ENCODE measurements around the gene TFF1. TPM values are rescaled to one million over a fixed set of nuclear protein-coding genes. Genes with fewer than 3 reads are reported as not detected.

Gene TFF1
- total RNA-seq, 1 donor from 2014 or later: not detected

- Mint-ChIP-seq H3K9me3 (no peaks in the 10 kb centered on the region), H3K4me1 (no peaks in the 10 kb centered on the region), H3K27me3 (peaks cover 24% of the 10 kb centered on the region), H3K36me3 (ENCODE audit: low read depth) (no peaks in the 10 kb centered on the region), H3K4me3 (no peak overlapping the region), H3K27ac (no peak overlapping the region)
- no peak for DNase-seq
- ChIA-PET POLR2A (no interaction called here), CTCF (interaction anchor here (0.5 kb wide), 1 partner anchor 31 kb away, joined by 3 read pairs; no protein-coding TSS in a partner anchor)
- intact Hi-C loops (cut with micrococcal nuclease): no loop called here
- ATAC-seq (ENCODE audit: low read depth): no peak
- TF ChIP-seq, protein P1, sequence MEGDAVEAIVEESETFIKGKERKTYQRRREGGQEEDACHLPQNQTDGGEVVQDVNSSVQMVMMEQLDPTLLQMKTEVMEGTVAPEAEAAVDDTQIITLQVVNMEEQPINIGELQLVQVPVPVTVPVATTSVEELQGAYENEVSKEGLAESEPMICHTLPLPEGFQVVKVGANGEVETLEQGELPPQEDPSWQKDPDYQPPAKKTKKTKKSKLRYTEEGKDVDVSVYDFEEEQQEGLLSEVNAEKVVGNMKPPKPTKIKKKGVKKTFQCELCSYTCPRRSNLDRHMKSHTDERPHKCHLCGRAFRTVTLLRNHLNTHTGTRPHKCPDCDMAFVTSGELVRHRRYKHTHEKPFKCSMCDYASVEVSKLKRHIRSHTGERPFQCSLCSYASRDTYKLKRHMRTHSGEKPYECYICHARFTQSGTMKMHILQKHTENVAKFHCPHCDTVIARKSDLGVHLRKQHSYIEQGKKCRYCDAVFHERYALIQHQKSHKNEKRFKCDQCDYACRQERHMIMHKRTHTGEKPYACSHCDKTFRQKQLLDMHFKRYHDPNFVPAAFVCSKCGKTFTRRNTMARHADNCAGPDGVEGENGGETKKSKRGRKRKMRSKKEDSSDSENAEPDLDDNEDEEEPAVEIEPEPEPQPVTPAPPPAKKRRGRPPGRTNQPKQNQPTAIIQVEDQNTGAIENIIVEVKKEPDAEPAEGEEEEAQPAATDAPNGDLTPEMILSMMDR (IDR thresholded peaks at IDR 0.05): no peak
Observed at GRCh38 chr21:42367367-42368165, 1.2 kb upstream of the TFF1 start.

DNA sequence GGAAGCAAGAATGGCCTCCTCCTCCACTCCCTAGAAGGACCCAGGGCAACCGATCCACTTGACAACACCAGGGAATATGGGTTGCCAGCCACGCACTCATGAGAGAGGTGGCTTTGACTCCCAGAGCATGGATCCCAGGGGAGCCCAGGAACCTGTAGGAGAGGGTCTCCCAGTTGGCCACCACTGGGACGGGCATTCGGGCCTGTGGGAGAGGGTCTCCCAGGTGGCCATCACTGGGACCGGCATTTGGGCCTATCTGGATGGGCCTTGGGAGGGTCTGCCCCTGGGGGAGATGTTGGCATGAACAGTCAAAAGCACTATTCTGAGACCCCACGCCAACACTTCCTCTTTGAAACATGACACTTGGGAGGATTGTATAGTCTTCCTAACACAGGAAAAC, 565 bp downstream of the TFF1 start:
- intact Hi-C loops (cut with micrococcal nuclease): no loop called here
- no peaks in the 10 kb centered on the region for H3K9me3 Mint-ChIP-seq
- H3K36me3 Mint-ChIP-seq (ENCODE audit: low read depth): no peaks in the 10 kb centered on the region
- no peak overlapping the region for H3K4me3 Mint-ChIP-seq
- TF ChIP-seq, protein P1 (IDR thresholded peaks at IDR 0.05): no peak
- peaks cover 26% of the 10 kb centered on the region for H3K27me3 Mint-ChIP-seq
- POLR2A ChIA-PET: no interaction called here
- CTCF ChIA-PET: no interaction called here
- H3K4me1 Mint-ChIP-seq: peaks cover 2% of the 10 kb centered on the region
- DNase-seq (no peak), ATAC-seq (ENCODE audit: low read depth) (no peak)
- H3K27ac Mint-ChIP-seq: no peak overlapping the region

DNA sequence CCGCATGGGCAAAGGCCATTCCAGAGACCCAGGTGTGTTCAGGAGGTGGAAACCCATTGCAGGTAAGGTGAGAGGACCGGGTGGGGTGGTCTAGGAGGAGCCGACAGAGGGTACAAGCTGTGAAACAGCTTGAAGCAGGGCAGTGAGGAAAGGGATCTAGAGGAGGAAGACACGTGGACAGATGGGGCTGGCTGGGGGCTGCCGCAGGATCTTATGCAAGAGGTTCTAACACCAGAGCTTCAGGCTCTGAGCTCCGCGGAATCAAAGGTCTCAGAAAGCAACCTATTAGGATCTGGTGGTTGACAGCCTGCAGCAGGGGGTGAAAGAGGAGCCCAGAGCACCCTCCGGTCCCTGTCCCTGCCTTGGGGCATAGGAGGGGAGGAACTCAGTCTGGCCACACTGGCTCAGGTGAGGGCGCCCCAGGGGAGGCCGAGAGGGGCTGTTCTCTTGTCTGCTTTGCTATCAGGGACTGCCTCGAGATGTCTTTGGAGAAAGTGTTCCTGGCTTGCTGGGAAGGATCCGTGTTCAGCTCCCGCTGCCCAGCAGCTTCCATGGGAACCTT, 1.9 kb downstream of the TFF1 start:
- ATAC-seq (ENCODE audit: low read depth): no peak
- Mint-ChIP-seq H3K36me3 (ENCODE audit: low read depth) (no peaks in the 10 kb centered on the region), H3K27ac (no peak overlapping the region), H3K27me3 (peaks cover 26% of the 10 kb centered on the region), H3K4me1 (peaks cover 2% of the 10 kb centered on the region), H3K4me3 (no peak overlapping the region), H3K9me3 (no peaks in the 10 kb centered on the region)
- intact Hi-C loops (cut with micrococcal nuclease): no loop called here
- CTCF ChIA-PET: no interaction called here
- POLR2A ChIA-PET: no interaction called here
- DNase-seq: no peak
- TF ChIP-seq, protein P1 (IDR thresholded peaks at IDR 0.05): no peak

DNA sequence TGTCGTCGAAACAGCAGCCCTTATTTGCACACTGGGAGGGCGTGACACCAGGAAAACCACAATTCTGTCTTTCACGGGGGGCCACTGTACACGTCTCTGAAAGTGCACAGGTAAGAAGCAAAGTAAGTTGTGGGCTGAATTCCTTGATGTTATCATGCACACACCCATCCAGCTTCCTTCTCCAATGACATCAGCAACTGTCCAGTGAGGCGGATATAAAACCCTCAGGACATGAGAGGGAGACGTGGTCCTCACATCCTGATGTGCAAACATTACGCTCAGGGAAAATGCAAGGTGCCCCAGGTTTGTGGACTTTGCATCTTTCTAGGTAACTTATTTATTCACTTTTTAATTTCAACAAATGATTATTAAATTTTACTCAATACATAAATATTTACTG, 3.0 kb downstream of the TFF1 start:
- Mint-ChIP-seq H3K9me3 (no peaks in the 10 kb centered on the region), H3K27ac (no peak overlapping the region), H3K4me1 (peaks cover 2% of the 10 kb centered on the region), H3K4me3 (no peak overlapping the region), H3K36me3 (ENCODE audit: low read depth) (no peaks in the 10 kb centered on the region), H3K27me3 (peaks cover 27% of the 10 kb centered on the region)
- DNase-seq: no peak
- ATAC-seq (ENCODE audit: low read depth): no peak
- CTCF ChIA-PET: no interaction called here
- intact Hi-C loops (cut with micrococcal nuclease): no loop called here
- TF ChIP-seq, protein P1 (IDR thresholded peaks at IDR 0.05): no peak
- POLR2A ChIA-PET: interaction anchor here (0.7 kb wide), 1 partner anchor 49 kb away, joined by 3 read pairs; no protein-coding TSS in a partner anchor

- Mint-ChIP-seq H3K4me1 (peaks cover 2% of the 10 kb centered on the region), H3K27ac (no peak overlapping the region), H3K4me3 (no peak overlapping the region), H3K9me3 (no peaks in the 10 kb centered on the region), H3K27me3 (peaks cover 32% of the 10 kb centered on the region), H3K36me3 (ENCODE audit: low read depth) (no peaks in the 10 kb centered on the region)
- TF ChIP-seq, protein P1 (IDR thresholded peaks at IDR 0.05): no peak
- ChIA-PET POLR2A (interaction anchor here (0.6 kb wide), 1 partner anchor 101 kb away, joined by 3 read pairs; no protein-coding TSS in a partner anchor), CTCF (no interaction called here)
- DNase-seq (no peak), ATAC-seq (ENCODE audit: low read depth) (no peak)
- intact Hi-C loops (cut with micrococcal nuclease): no loop called here
Observed at GRCh38 chr21:42362700-42363099, 3.6 kb downstream of the TFF1 start.

Measured in activated B cell treated with CpG ODN at 0.5 μM for 24 hours (primary cell).